ENCODE measurements around the gene ZNF189.

- TF ChIP-seq CTCF (IDR thresholded peaks at IDR 0.05) (no peak), POLR2A (IDR thresholded peaks at IDR 0.05) (no peak)
Measured at GRCh38 chr9:101350285-101350684, 48.4 kb upstream of the ZNF189 start.

Measured in uterus (tissue), 2 donors.